ENCODE results near the gene FAM163B. TPM values are rescaled to one million over a fixed set of nuclear protein-coding genes. Genes with fewer than 3 reads are reported as not detected.

FAM163B gene
- total RNA-seq, 1 experiment from 2014 or later, result 2.0 TPM

GRCh38 chr9:133615606-133616188, 6.5 kb upstream of the FAM163B start (continued):
- TF ChIP-seq ZNF281 (CRISPR knock-in tag; IDR thresholded peaks at IDR 0.05) (no peak), ZMAT4 (CRISPR knock-in tag; IDR thresholded peaks at IDR 0.05) (no peak), SMAD3 (CRISPR knock-in tag; IDR thresholded peaks at IDR 0.05; ENCODE audit: borderline replicate concordance) (no peak), NR2C2 (CRISPR knock-in tag; IDR thresholded peaks at IDR 0.05) (no peak), TEAD1 (CRISPR knock-in tag; IDR thresholded peaks at IDR 0.05) (no peak), CREB1 (CRISPR knock-in tag; IDR thresholded peaks at IDR 0.05) (no peak), ZNF423 (CRISPR knock-in tag; IDR thresholded peaks at IDR 0.05) (no peak), MYBL2 (CRISPR knock-in tag; IDR thresholded peaks at IDR 0.05) (no peak), E2F5 (CRISPR knock-in tag; IDR thresholded peaks at IDR 0.05) (no peak), ATF2 (CRISPR knock-in tag; IDR thresholded peaks at IDR 0.05; ENCODE audit: borderline replicate concordance, low read depth) (no peak), ZNF138 (CRISPR knock-in tag; conservative IDR thresholded peaks at IDR 0.05) (no peak), SOX15 (CRISPR knock-in tag; IDR thresholded peaks at IDR 0.05) (no peak)

- no peak for TF ChIP-seq FOXP4 (CRISPR knock-in tag; IDR thresholded peaks at IDR 0.05)
- no peak for TF ChIP-seq AFF4 (CRISPR knock-in tag; IDR thresholded peaks at IDR 0.05; ENCODE audit: borderline replicate concordance)
- TF ChIP-seq USF2 (CRISPR knock-in tag; IDR thresholded peaks at IDR 0.05), result no peak
- no peak for TF ChIP-seq NFATC4 (CRISPR knock-in tag; IDR thresholded peaks at IDR 0.05)
- no peak for TF ChIP-seq MXD4 (CRISPR knock-in tag; IDR thresholded peaks at IDR 0.05; ENCODE audit: borderline replicate concordance)
- no peak for TF ChIP-seq ATF3 (CRISPR knock-in tag; conservative IDR thresholded peaks at IDR 0.05)
- no peak for TF ChIP-seq USF1 (CRISPR knock-in tag; IDR thresholded peaks at IDR 0.05)
- TF ChIP-seq SMAD3 (CRISPR knock-in tag; IDR thresholded peaks at IDR 0.05; ENCODE audit: borderline replicate concordance), result no peak
- no peak for TF ChIP-seq RORB (CRISPR knock-in tag; IDR thresholded peaks at IDR 0.05)
- CTCF ChIA-PET, result interaction anchor here (1.4 kb wide), 1 partner anchor 12 kb away, joined by 3 read pairs; no protein-coding TSS in a partner anchor
- DNase-seq (ENCODE audit: low spot score) (no peak), ATAC-seq (no peak)
- Mint-ChIP-seq H3K27ac (no peak overlapping the region), H3K4me1 (peaks cover 2% of the 10 kb centered on the region; the same call in 1 of the 2 replicates), H3K9me3 (no peaks in the 10 kb centered on the region), H3K4me3 (no peak overlapping the region), H3K27me3 (ENCODE audit: low read depth) (peaks cover 9% of the 10 kb centered on the region), H3K36me3 (no peaks in the 10 kb centered on the region)
- POLR2A ChIA-PET, result no interaction called here
Observed at GRCh38 chr9:133615186-133615585, 6.0 kb upstream of the FAM163B start.

All from WTC11 (cell line).